DMS53 treated with DMSO at 0.1 percent for 48 hours (cell line): ENCODE results near the gene CDK14.

ENCODE experiments used
- DNase-seq: peaks from one replicate; lab custom pipeline; 2025; ENCODE audit not compliant: unreplicated experiment; lab: John Stamatoyannopoulos, UW

Gene CDK14

DNA sequence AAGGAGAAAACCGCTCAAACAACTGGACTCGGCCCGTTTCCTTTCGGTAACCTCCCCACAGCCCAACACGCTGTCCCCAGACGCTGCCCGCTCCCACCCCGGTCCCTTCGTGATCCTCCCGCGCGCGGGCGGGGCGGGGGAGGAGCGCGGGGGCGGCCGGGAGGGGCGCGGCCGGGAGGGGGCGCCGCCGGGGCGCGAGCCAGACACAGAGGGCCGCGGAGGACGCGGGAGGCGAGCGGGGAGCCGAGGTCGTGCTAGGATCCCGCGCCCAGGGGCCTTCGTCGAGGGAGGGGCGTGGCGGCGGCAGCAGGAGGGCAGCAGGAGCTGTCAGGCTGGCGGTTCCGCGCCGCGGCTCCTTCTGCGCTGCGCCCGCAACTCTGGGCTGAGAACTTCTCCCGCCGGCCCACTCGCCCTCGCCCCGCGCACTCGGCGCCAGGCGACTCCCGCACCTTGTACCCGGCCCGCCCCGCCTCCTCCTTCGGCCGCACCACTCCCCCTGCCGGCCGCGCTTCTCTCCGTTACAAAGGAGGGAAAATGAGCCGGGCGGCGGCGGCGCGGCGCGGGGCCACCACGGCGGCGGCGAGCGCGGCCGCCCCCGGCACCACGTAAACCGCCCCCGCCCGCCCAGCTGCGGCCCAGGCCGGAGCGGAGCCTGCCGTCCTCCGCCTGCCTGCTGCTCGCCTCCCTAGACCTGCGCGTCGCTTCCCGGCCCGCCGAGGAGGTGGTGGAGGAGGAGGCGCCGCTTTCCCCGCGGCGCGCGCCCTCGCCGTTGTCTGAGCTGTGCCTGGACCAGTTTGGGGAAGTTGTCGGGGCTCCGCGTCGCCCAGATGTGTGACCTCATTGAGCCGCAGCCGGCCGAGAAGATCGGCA is at the start of gene CDK14:
TSS of gene CDK14 (plus strand) at position 521 of the 870 bp plus-strand sequence. CDS start at position 828, 307 bp downstream.
- DNase-seq = peak; percentile 39

DNA sequence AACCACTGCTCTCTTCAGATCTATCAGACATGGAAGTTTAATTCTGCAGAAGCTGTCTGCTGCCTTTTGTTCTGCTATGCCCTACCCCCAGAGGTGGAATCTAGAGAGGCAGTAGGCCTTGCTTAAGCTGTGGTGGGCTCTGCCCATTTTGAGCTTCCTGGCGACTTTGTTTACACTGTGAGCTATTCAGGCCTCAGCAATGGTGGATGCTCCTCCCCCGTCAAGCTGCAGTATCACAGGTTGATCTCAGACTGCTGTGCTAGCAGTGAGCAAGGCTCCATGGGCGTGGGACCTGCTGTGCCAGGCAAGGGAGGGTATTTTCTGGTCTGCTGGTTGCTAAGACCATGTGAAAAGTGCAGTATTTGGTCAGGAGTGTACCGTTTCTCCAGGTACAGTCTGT is 45.1 kb upstream of the CDK14 start:
- no peak for DNase-seq

DNA sequence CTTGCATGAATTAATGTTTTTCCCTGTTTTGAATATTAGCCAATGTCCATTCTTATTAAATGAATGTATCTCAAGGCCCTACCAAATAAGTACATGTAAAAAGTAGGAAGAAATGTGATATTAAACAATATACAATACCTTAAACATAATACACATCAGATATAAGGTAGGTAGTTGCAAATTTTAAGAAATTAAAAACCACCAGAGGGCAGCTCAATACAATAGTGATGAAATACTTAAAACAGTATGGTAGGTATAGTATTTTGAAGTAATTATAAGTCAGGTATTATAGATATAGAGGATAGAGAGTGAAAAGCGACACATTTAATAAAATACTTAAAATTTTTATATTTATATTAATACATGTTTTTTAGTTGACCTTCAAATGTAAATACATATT is 43.6 kb upstream of the CDK14 start:
- DNase-seq = peak; percentile 26

- no peak for DNase-seq
Measured at GRCh38 chr7:90560730-90561129, 35.4 kb upstream of the CDK14 start.

GRCh38 chr7:90563286-90563685 is 32.8 kb upstream of the CDK14 start:
- DNase-seq = no peak

GRCh38 chr7:90564455-90564854 is 31.7 kb upstream of the CDK14 start:
- DNase-seq = no peak

DNA sequence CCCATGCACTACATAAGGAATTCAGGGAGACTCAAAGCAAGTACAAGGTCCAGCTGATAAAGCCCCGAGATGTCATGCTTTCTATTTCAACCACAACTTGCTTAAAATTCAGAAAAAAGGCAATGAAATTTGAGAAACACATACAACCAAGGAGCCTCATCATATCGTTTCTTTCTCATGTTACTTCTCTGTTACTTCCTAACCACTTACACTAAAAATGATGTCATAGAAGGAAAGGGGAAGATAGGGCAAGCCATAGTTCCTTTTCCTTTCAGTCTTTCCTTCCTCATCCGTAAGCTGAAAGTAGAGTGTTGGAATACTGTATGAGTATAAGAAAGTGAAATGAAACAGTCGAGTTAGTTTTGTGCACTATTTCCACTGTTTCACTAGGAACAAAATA is 27.9 kb upstream of the CDK14 start:
- DNase-seq = no peak

GRCh38 chr7:90569368-90569767 is 26.8 kb upstream of the CDK14 start:
- no peak for DNase-seq

DNA sequence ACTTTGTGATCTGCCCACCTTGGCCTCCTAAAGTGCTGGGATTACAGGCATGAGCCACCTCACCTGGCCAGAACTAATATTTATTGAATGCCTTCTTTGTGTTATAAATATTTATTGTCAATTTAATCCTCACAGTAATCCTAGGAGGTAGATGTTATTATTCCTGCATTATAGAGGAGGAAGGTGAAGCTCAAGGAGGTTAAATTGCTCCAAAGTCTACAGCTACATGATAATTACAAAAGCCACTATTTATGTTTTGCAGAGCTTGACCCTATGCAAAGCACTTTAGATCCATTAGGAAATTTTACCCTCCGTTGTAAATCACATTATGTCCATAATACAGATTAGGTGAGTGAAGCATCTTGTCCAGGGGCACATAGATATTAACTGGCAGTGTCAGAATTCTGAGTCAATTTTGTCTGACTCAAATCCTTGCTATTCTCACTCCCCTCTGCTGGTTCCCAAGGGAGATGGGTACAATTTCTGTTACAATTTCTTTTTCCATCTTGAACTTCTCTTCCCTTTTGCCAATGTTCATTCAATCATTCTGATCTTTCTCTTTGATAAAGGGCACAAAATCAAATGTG is 25.7 kb upstream of the CDK14 start:
- no peak for DNase-seq

DNA sequence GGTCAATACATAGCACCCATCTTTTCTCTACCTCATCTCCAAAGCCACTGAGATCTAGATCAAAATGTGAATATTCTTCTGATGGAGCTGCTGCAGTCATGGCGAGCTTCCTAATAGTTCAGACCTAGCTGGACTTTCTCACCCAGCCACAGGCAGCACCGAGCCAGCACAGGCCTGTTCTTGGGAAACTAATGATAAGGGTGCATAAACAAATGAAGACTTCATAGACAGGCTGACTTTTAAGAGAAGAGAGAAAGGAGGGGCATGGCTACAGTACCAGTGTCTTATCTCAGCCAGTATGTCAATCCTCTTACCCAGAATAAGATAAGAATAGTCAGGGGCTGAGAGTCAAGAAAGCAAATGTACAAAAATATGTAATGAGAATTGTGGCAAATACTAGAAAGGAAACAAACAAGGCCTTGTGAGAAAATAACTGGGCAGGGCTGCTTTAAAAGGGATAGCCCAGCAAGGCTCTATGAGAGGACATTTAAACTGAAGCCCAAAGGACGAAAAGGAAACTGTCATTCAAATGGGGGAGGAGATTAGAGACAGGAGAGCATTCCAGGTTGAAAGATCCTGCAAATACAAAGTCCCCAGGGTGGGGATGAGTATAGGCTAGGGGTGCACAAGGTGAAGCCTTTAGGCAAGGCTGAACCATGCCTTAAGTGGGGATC is 21.8 kb upstream of the CDK14 start:
- DNase-seq = no peak

DNA sequence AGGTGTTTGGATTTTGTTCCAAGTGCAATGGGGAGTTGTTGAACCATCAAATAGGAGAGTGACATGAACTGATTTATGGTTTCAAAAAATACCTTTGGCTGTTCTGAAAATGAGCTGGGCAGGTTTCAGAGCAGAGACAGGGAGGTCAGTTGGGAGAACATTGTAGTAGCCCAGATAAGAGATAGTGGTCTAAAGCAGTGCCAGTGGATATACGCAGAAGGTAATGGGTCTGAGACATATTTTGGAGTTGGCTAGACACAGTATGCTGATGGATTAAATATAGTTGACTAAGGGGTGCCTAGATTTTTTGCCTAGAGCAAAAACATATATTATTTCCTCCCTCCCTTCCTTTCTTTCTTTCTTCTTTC is 21.3 kb upstream of the CDK14 start:
- DNase-seq = no peak

DNA sequence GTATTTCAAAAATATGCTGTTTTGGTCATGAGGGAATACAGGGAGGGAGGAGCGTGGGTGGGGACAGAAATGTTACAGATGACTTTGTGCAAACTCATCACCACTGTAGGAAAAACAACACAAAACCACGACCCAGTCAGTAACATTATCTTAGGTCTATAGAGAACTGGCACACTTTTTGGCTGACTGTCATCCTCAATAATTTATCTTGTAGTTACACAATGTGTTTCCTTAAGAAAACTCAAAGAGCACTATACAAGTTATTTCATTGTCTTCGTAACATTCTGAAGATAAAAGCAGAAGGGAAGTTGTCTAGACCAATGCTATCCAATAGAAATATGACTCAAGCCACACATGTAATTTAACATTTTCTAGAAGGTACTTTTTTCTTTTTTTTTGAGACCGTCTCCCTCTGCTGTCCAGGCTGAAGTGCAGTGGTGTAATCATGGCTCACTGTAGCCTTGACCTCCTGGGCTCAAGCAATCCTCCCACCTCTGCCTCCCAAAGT is 16.9 kb upstream of the CDK14 start:
- no peak for DNase-seq

DNA sequence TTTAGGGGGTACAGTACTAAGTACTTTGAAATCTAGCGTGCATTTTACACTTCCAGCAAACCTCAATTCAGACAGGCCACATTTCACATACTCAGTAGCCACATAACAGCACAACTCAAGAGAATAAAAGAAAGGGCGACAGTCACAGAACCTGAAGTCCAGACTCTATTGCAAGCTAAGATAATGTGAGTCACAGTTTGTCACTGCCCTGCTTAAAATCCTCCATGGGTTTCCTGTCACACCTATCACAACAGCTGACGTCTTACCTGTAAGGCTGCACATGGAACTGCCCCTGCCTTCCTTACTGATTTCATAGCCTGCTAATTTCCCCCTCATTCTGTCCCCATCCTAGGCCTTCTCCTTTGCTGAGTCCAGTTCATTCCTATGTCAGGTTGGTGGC is 16.1 kb upstream of the CDK14 start:
- DNase-seq = no peak

DNA sequence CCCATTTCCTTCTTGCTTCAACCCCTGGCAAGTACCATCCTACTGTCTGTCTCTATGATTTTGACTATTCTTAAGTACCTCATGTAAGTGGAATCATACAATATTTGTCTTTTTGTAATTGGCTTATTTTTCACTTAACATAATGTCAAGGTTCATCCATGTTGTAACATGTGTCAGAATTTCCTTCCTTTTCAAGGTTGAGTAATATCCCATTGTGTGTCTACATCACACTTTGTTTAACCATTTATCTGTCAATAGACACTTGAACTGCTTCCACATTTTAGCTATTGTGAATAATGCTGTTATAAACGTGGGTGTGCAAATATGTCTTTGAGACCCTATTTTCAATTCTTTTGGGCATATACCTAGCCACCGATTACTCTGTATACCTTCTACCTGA is 14.0 kb upstream of the CDK14 start:
- no peak for DNase-seq

GRCh38 chr7:90584378-90584777 is 11.7 kb upstream of the CDK14 start:
- DNase-seq = no peak

DNA sequence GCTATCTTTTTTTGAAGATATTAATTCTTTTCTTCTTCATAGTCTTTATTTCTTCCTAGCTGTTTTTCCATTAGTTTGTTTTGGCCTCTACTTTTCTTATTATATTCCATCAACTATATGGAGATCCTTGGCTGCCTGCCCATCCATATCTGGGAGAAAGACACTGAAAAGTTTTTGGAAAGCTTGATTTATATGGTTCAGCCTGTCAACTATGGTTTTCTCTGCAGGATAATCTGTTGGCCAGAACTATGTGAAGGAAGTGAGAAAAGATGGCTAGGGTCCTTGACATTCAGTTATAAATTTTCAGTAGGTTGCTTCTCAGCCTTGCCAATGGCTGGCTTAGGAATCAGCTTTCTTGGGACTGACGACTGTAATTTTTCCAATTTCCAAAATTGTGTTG is 10.0 kb upstream of the CDK14 start:
- no peak for DNase-seq

GRCh38 chr7:90587766-90588165 is 8.4 kb upstream of the CDK14 start:
- DNase-seq = no peak

GRCh38 chr7:90592033-90592432 is 4.1 kb upstream of the CDK14 start:
- DNase-seq = no peak

GRCh38 chr7:90593205-90593604 is 2.9 kb upstream of the CDK14 start:
- DNase-seq = no peak

- DNase-seq = no peak
Measured at GRCh38 chr7:90594751-90595317, 1.3 kb upstream of the CDK14 start.

GRCh38 chr7:90595342-90595800 is 750 bp upstream of the CDK14 start:
- no peak for DNase-seq
